ENCODE results near the gene NOS1AP. TPM values are rescaled to one million over a fixed set of nuclear protein-coding genes. Genes with fewer than 3 reads are reported as not detected.
A peak's percentile ranks its signal among the peaks of the same experiment; 100 is the strongest.

The NOS1AP gene
- total RNA-seq, 1 experiment from 2014 or later: 5.3 TPM

DNA sequence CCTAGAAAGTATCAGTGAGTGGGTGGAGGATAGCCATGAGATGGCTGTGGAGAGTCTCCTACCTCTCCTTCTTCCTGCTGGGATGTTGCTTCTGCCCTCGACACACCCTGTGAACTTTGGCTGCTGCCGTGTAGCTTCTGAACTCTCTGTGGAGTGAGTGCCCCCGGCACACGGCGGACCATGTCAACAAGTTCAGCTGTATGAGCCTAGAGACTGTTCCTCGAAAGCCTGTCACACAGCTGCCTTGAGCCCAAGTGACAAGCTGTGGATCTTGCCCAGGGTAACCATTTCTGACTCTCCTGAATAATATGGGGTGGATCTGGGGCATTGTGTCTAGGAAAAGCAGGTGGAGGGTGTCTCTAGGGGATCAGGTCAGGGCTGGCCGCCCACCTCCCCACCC lies 143.2 kb downstream of the NOS1AP start:
- no peaks in the 10 kb centered on the region for H3K27me3 ChIP-seq (ENCODE audit: insufficient read depth, low read length)
- intact Hi-C loops (cut with micrococcal nuclease): no loop called here
- no peak overlapping the region for H3K9ac ChIP-seq (ENCODE audit: low read length)
- no peak overlapping the region for H3K4me3 ChIP-seq (replicated peaks in 1 of 2; ENCODE audit: low read depth in 1 of 2, low read length in 2 of 2)
- peaks cover 0 to 6% of the 10 kb centered on the region in 2 experiments; a peak in 2 of 4 replicates for H3K4me1 ChIP-seq (ENCODE audit: control insufficient read depth in 1 of 2, insufficient read depth in 2 of 2, low read length in 2 of 2)
- BruUV-seq (replicated peaks): no TSS peak
- H3K27ac ChIP-seq (ENCODE audit: low read depth, low read length): no peak overlapping the region
- no peak for ATAC-seq
- no peaks in the 10 kb centered on the region for H3K9me3 ChIP-seq (ENCODE audit: control insufficient read depth in 1 of 2, insufficient read depth in 1 of 2, low read depth in 1 of 2, low read length in 2 of 2)
- no peak for TF ChIP-seq YY1 (IDR thresholded peaks at IDR 0.05; ENCODE audit: extremely low read depth, insufficient replicate concordance, low read depth, low read length)
- TF ChIP-seq SIN3A (IDR thresholded peaks at IDR 0.05; ENCODE audit: low read depth): no peak
- no peaks in the 10 kb centered on the region for H3K79me2 ChIP-seq (ENCODE audit: insufficient read depth, low read length)
- ChIA-PET CTCF (no interaction called here), POLR2A (no interaction called here), RAD21 (ENCODE audit: low non-redundant PET in 1 of 2, low total read pairs in 2 of 2, uncharacterized antibody in 2 of 2, unreplicated experiment in 2 of 2) (no interaction called here)
- no peak overlapping the region for H3K4me2 ChIP-seq (ENCODE audit: low read length)
- no peak for DNase-seq (ENCODE audit: low read depth, low spot score)
- no peaks in the 10 kb centered on the region for H4K20me1 ChIP-seq (ENCODE audit: insufficient read depth)
- no peaks in the 10 kb centered on the region for H3K9me2 ChIP-seq (ENCODE audit: insufficient read depth)
- H3K36me3 ChIP-seq (ENCODE audit: control insufficient read depth in 1 of 2, insufficient read depth in 2 of 2, low read length in 2 of 2): no peaks in the 10 kb centered on the region
- H2AFZ ChIP-seq (ENCODE audit: low read depth, low read length, poor library complexity, severe bottlenecking): no peak overlapping the region

DNA sequence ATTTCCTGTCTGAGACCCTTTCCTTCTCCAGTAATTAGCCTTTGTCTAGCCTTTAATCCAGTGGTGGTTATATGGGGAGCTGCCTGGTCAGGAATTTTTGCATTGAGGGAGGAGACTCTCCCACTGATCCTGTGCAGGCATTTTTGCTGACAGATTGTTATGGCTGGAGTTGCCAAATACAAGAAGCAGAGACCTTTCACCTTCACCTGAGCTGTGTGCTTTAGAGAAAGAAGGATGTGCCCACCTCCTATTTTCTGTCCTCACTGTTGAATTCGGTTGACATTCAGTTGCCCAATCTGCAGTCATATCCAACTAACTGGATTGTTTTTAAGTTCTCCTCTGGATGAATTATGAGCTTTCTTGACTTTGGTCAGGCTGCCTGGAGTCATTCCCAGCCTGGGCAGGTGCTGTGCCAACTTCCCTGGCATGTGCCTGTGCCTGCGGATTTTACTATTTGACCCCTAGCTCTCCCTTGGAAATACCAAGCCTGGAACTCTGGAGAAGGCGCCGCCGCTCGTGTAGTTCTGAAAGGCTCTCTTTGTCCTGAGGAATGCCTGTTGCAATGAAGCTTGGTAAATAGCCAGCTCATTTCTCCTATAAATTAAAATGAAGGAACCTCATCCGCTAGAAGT lies 143.9 kb downstream of the NOS1AP start:
- no TSS peak for BruUV-seq (replicated peaks)
- H3K4me1 ChIP-seq (ENCODE audit: control insufficient read depth in 1 of 2, insufficient read depth in 2 of 2, low read length in 2 of 2): peaks cover 0 to 6% of the 10 kb centered on the region in 2 experiments; a peak in 2 of 4 replicates
- POLR2A ChIA-PET: no interaction called here

More for the DNA sequence above, 143.9 kb downstream of the NOS1AP start:
- Histone ChIP-seq H3K9me3 (ENCODE audit: control insufficient read depth in 1 of 2, insufficient read depth in 1 of 2, low read depth in 1 of 2, low read length in 2 of 2) (no peaks in the 10 kb centered on the region), H3K9ac (ENCODE audit: low read length) (no peak overlapping the region), H4K20me1 (ENCODE audit: insufficient read depth) (no peaks in the 10 kb centered on the region), H3K79me2 (ENCODE audit: insufficient read depth, low read length) (no peaks in the 10 kb centered on the region), H3K27me3 (ENCODE audit: insufficient read depth, low read length) (no peaks in the 10 kb centered on the region), H3K9me2 (ENCODE audit: insufficient read depth) (no peaks in the 10 kb centered on the region), H3K4me2 (ENCODE audit: low read length) (no peak overlapping the region), H2AFZ (ENCODE audit: low read depth, low read length, poor library complexity, severe bottlenecking) (no peak overlapping the region), H3K36me3 (ENCODE audit: control insufficient read depth in 1 of 2, insufficient read depth in 2 of 2, low read length in 2 of 2) (no peaks in the 10 kb centered on the region), H3K27ac (ENCODE audit: low read depth, low read length) (no peak overlapping the region; the same call in 1 of the 2 replicates), H3K4me3 (replicated peaks in 1 of 2; ENCODE audit: low read depth in 1 of 2, low read length in 2 of 2) (no peak overlapping the region)
- no peak for DNase-seq (ENCODE audit: low read depth, low spot score)
- intact Hi-C loops (cut with micrococcal nuclease): no loop called here
- 0 out of 2 replicates have a peak, but pooled peaks have one; percentile 10 for TF ChIP-seq CEBPB (IDR thresholded peaks at IDR 0.05; ENCODE audit: low read depth)
- TF ChIP-seq ELF1 (IDR thresholded peaks at IDR 0.05; ENCODE audit: borderline replicate concordance, low read depth): no peak
- no peak for TF ChIP-seq EGR1 (IDR thresholded peaks at IDR 0.05; ENCODE audit: low read depth)
- no peak for TF ChIP-seq CBX3 (IDR thresholded peaks at IDR 0.05; ENCODE audit: low read depth)
- ChIA-PET CTCF (no interaction called here), RAD21 (ENCODE audit: low non-redundant PET in 1 of 2, low total read pairs in 2 of 2, uncharacterized antibody in 2 of 2, unreplicated experiment in 2 of 2) (no interaction called here)
- ATAC-seq: peak; percentile 42; the same call in 1 of the 2 replicates
